IPS DF 6.9 (cell line): ENCODE data around the gene AEBP2.
"Not testable (repeated sequence)": the region's sequence is repeated elsewhere in the genome, so short reads cannot be mapped to it uniquely, and the experiment has no call there.

Experiments used
- DNase-seq: peaks from one replicate; pipeline ENCODE4 v3.0.0-alpha.2; 2013; ENCODE audit warnings: low read depth, low spot score
- H3K27ac ChIP-seq: one replicate; pipeline ENCODE4 v1.5.1; 2013; ENCODE audit warnings: low read length, control low read depth
- H3K27me3 ChIP-seq: 2 replicates; pipeline ENCODE4 v1.6.1; 2013; ENCODE audit warnings: mild to moderate bottlenecking, low read length; ENCODE audit not compliant: control insufficient read depth, insufficient read depth
- H3K36me3 ChIP-seq: 2 replicates; pipeline ENCODE4 v1.6.1; 2013; ENCODE audit warnings: low read length; ENCODE audit not compliant: control insufficient read depth, insufficient read depth
- H3K4me1 ChIP-seq: 2 replicates; pipeline ENCODE4 v1.6.1; 2013; ENCODE audit warnings: low read length; ENCODE audit not compliant: control insufficient read depth, insufficient read depth
- H3K4me3 ChIP-seq: 2 replicates; pipeline ENCODE4 v1.5.1; 2013; ENCODE audit warnings: mild to moderate bottlenecking, low read length
- H3K9me3 ChIP-seq: 2 replicates; pipeline ENCODE4 v1.6.1; 2013; ENCODE audit warnings: low read length, inconsistent platforms; ENCODE audit not compliant: control insufficient read depth, insufficient read depth
- WGBS: extraction: QIAGEN DNeasy Blood & Tissue Kit; methylation state at CpG from one replicate; pipeline ENCODE4 v1.1.7; 2013; ENCODE audit warnings: mixed read lengths, missing lambda C conversion rate; ENCODE audit not compliant: insufficient read length, insufficient coverage; 5-methylcytosine and 5-hydroxymethylcytosine counted together

AEBP2 gene

DNA sequence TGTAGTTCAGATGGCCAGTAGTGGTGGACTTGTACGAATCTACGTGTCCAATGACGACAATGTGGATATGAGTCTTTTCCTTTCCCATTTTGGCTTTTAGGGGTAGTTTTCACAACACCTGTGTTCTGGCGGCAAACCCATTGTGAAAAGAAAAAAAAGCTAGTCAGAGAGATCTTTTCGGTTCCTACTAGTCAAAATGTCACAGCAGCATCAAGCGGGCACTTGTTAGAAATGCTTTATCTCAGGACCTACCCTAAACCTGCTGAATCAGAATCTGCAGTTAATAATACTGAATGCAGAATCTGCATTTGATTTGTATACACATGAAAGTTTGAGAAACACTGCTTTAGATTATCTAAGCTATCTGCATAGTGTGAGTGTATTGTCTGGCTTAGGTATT lies 18.3 kb downstream of the AEBP2 start:
- Histone ChIP-seq H3K4me1 (peaks cover 5% of the 10 kb centered on the region), H3K27ac (no peak overlapping the region), H3K36me3 (no peaks in the 10 kb centered on the region), H3K27me3 (no peaks in the 10 kb centered on the region), H3K9me3 (no peaks in the 10 kb centered on the region), H3K4me3 (no peak overlapping the region)
- no peak for DNase-seq
- WGBS: no CpG with 5 or more reads among the region's 6 CpGs

DNA sequence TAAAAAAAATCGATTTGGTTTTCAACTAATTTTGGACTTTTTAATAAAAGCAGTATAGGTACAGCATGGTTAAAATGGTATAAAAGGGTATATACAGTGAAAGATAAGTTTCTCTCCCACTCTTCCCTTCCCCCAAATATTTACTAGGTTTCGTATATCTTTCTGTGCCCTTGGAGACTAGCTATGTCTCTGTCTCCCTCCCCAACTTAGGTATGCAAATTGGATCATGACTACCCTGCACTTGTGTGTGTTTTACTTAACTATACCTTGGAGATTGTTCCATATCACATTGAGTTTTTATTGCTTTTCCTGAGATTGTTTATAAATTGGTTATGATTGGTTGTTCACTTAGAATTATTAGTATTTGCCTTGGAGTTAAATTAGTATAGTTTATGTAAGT lies 19.4 kb downstream of the AEBP2 start:
- Histone ChIP-seq H3K4me3 (no peak overlapping the region), H3K4me1 (peaks cover 5% of the 10 kb centered on the region), H3K27ac (no peak overlapping the region), H3K9me3 (no peaks in the 10 kb centered on the region), H3K27me3 (no peaks in the 10 kb centered on the region), H3K36me3 (no peaks in the 10 kb centered on the region)
- WGBS: no CpG with 5 or more reads among the region's 2 CpGs
- DNase-seq: no peak

DNA sequence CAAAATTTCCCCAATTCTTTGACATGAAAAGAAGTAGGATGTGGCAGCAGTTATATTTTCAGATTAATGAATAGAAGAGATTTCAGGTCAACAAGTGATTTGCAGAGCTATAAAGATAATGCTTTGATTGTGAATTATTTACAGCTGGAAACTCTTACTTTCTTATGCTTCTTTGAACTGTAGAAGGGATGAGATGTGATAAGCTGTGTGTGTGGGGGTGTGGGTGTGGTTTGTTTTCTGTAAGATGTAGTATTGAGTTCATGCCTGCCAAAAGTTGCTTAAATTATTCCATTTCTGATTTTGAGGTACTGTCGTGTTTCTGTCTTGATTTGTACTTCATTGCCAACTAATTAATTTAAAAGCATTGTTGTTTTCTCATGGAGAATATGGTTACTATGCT lies 22.7 kb downstream of the AEBP2 start:
- no peak for DNase-seq
- no peak overlapping the region for H3K4me3 ChIP-seq
- H3K27me3 ChIP-seq: no peaks in the 10 kb centered on the region
- peaks cover 3% of the 10 kb centered on the region; the same call in 1 of the 2 replicates for H3K4me1 ChIP-seq
- peaks cover 5% of the 10 kb centered on the region; the same call in 1 of the 2 replicates for H3K36me3 ChIP-seq
- H3K27ac ChIP-seq: no peak overlapping the region
- no peaks in the 10 kb centered on the region for H3K9me3 ChIP-seq
- no CpG with 5 or more reads among the region's 1 CpG for WGBS

DNA sequence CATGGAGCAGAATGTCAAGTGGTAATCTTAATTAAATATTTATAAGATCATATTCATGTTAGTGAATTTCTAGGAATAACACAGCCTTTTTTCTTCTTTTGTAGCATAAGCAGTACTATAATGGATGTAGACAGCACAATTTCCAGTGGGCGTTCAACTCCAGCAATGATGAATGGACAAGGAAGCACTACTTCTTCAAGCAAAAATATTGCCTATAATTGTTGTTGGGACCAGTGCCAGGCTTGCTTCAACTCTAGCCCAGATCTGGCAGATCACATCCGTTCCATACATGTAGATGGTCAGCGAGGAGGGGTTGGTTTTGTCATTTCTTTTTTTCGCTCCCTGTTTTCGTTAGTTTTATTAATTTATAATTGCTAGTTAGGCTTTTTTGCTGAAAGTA lies 23.1 kb downstream of the AEBP2 start:
- Histone ChIP-seq H3K27ac (no peak overlapping the region), H3K4me1 (peaks cover 3% of the 10 kb centered on the region; the same call in 1 of the 2 replicates), H3K36me3 (peaks cover 8% of the 10 kb centered on the region; the same call in 1 of the 2 replicates), H3K9me3 (no peaks in the 10 kb centered on the region), H3K4me3 (no peak overlapping the region), H3K27me3 (no peaks in the 10 kb centered on the region)
- no CpG with 5 or more reads among the region's 5 CpGs for WGBS
- no peak for DNase-seq

DNA sequence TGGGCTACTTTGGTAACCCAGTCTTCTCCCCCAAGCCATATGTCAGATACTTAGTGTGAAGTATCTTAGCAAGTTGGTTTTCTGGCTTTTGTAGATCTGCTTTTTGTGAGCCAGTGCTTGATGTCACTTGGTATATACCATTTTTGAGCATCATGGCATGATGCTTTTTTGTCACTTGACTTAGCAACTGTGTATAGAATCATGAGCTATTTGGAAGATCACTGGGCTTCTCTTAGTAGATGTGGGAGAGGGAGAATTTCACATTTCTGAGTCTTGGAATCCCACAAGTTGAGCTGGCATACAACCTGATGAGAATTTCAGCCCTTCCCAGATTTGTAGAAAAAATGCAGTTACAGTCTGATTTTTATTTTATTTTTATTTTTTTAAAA lies 24.9 kb downstream of the AEBP2 start:
- Histone ChIP-seq H3K36me3 (peaks cover 8% of the 10 kb centered on the region; the same call in 1 of the 2 replicates), H3K4me3 (no peak overlapping the region)

DNA sequence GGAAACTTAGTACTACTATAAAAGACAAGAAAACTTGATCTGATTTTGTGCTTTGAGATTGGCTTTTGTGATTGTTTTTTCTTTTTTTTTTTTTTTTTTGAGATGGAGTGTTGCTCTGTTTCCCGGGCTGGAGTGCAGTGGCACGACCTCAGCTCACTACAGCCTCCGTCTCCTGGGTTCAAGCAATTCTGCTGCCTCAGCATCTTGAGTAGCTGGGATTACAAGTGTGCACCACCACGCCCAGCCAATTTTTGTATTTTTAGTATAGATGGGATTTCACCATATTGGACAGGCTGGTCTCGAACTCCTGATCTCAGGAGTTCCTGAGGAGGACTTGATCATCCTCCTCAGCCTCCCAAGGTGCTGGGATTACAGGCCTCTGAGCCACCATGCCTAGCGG lies 26.4 kb downstream of the AEBP2 start:
- Histone ChIP-seq H3K9me3 (no peaks in the 10 kb centered on the region), H3K4me3 (no peak overlapping the region), H3K36me3 (peaks cover 8% of the 10 kb centered on the region; the same call in 1 of the 2 replicates), H3K27me3 (no peaks in the 10 kb centered on the region), H3K4me1 (no peaks in the 10 kb centered on the region), H3K27ac (no peak overlapping the region)
- WGBS: no CpG with 5 or more reads among the region's 6 CpGs
- no peak for DNase-seq

More for the DNA sequence above, 24.9 kb downstream of the AEBP2 start:
- H3K9me3 ChIP-seq: no peaks in the 10 kb centered on the region
- H3K27ac ChIP-seq: no peak overlapping the region
- no peak for DNase-seq
- H3K4me1 ChIP-seq: no peaks in the 10 kb centered on the region
- H3K27me3 ChIP-seq: no peaks in the 10 kb centered on the region

DNA sequence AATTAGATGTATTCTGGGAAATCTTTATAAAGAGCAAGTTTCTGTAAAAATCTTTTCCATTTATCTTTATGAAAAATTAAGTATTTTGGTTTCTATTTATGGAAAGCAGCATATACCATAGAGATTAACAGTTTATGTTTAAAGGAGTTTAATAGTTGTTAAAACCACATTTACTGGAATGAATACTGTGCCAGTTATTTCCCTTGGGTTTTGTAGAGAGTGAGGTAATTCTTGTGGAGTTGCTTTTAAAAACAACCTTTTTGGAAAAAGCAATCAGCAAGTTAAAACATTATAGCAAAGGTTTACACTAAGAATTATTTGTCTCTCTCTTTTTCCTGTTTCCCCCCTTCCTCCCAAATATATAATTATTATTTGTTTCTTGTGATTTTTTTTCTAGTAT lies 34.9 kb downstream of the AEBP2 start:
- no peak for DNase-seq
- H3K4me3 ChIP-seq: no peak overlapping the region
- no peaks in the 10 kb centered on the region for H3K27me3 ChIP-seq
- no peaks in the 10 kb centered on the region; the same call in 1 of the 2 replicates for H3K4me1 ChIP-seq
- H3K9me3 ChIP-seq: no peaks in the 10 kb centered on the region
- no peak overlapping the region for H3K27ac ChIP-seq
- peaks cover 5% of the 10 kb centered on the region for H3K36me3 ChIP-seq

DNA sequence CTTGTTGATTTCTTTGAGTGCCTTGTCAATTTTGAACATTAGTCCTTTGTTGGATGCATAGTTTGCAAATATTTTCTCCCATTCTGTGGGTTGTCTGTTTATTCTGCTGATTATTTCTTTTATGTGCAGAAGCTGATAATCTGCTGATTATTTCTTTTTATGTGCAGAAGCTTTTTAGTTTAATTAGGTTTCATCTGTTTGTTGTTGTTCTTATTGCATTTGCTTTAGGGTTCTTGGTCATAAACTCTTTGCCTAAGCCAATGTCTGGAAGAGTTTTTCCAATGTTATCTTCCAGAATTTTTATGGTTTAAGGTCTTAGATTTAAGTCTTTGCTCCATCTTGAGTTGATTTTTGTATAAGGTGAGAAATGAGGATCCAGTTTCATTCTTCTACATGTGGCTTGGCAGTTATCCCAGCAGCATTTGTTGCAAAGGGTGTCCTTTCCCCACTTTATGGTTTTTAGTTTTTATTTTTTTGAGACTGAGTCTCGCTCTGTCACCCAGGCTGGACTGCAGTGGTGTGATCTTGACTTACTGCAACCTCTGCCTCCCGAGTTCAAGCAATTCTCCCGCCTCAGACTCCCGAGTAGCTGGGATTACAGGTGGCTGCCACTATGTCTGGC lies 36.7 kb downstream of the AEBP2 start:
- H3K36me3 ChIP-seq, DNase-seq, H3K27me3 ChIP-seq, H3K9me3 ChIP-seq, H3K27ac ChIP-seq, H3K4me3 ChIP-seq, H3K4me1 ChIP-seq: not testable (repeated sequence)
- no CpG with 5 or more reads among the region's 4 CpGs for WGBS

DNA sequence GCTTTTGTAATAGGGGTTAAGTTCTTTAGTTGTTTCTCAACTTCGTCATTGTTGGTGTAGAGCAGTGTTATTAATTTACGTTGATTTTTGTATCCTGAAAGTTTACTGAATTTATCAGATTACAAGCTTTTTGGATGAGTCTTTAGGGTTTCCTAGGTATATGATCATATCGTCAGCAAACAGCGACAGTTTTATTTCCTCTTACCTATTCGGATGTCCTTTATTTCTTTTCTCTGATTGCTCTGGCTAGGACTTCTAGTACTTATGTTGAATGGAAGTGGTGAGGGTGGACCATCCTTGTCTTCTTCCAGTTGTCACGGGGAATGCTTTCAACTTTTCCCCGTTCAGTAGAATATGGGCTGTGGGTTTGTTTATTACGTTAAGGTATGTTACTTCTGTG lies 37.8 kb downstream of the AEBP2 start:
- Histone ChIP-seq H3K4me3 (no peak overlapping the region), H3K4me1 (peaks cover under 1% of the 10 kb centered on the region; the same call in 1 of the 2 replicates), H3K36me3 (0 out of 2 replicates have a peak, but pooled peaks cover 2% of the 10 kb centered on the region), H3K27me3 (no peaks in the 10 kb centered on the region), H3K27ac (no peak overlapping the region), H3K9me3 (no peaks in the 10 kb centered on the region)
- 100% methylated on average over 2 of the region's 8 CpGs for WGBS
- no peak for DNase-seq

DNA sequence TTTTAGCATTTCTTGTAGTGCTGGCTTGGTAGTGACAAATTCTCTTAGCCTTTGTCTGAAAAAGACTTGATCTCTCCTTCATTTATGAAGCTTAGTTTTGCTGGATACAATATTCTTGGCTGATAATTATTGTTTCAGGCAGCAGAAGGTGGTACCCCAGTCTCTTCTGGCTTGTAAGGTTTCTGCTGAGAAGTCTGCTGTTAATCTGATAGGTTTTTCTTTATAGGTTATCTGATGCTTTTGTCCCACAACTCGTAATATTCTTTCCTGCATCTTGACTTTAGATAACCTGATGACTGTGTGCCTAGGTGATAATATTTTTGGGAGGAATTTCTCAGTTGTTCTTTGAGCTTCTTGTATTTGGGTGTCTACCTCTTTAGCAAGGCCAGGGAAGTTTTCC lies 41.2 kb downstream of the AEBP2 start:
- Histone ChIP-seq H3K27ac (no peak overlapping the region), H3K4me3 (no peak overlapping the region), H3K27me3 (no peaks in the 10 kb centered on the region), H3K36me3 (no peaks in the 10 kb centered on the region), H3K9me3 (no peaks in the 10 kb centered on the region), H3K4me1 (peaks cover 6% of the 10 kb centered on the region; the same call in 1 of the 2 replicates)
- DNase-seq: no peak
- no CpG with 5 or more reads among the region's 1 CpG for WGBS

DNA sequence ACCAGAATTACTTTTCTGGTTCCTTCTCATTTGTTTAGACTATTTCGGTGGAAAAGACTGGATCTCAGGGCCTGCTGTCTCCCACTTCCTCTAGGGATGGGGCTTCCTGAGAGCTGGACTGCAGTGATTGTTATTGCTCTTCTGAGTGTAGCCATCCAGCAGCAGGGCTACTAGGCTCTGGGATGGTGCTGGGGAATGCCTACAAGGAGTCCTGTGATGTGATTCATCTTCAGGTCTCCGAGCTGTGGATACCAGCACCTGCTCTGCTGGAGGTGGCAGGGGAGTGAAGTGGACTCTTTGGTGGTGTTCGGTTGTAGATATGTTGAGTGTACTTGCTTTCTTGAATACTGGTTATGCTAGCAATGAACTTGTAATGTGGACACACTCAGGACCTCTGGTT lies 42.7 kb downstream of the AEBP2 start:
- Histone ChIP-seq H3K27ac (no peak overlapping the region), H3K36me3 (no peaks in the 10 kb centered on the region), H3K27me3 (no peaks in the 10 kb centered on the region), H3K4me1 (peaks cover 6% of the 10 kb centered on the region; the same call in 1 of the 2 replicates), H3K9me3 (no peaks in the 10 kb centered on the region), H3K4me3 (no peak overlapping the region)
- no peak for DNase-seq
- WGBS: no CpG with 5 or more reads among the region's 3 CpGs
